ENCODE measurements around the gene SERINC5.

The SERINC5 gene

DNA sequence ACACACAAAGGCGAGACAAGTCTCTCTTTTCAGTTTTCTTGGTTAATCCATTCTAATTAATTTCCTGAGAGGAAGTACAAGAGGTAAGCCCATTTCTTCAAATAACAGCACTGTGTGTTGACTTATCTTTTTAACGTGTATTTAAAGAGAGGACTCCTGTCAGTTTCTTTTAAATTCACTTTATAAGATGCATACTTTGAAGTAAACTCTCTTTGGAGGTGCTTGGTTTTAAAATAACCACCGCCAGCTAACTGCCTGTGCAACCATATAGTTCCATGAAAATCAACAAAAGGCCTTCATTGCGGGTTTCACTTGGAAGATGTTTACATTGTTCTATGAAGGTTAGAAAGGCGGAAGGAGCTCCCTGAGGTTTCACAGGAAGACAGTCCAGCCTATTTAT is 13.1 kb upstream of the SERINC5 start:
- TF ChIP-seq, protein P1, sequence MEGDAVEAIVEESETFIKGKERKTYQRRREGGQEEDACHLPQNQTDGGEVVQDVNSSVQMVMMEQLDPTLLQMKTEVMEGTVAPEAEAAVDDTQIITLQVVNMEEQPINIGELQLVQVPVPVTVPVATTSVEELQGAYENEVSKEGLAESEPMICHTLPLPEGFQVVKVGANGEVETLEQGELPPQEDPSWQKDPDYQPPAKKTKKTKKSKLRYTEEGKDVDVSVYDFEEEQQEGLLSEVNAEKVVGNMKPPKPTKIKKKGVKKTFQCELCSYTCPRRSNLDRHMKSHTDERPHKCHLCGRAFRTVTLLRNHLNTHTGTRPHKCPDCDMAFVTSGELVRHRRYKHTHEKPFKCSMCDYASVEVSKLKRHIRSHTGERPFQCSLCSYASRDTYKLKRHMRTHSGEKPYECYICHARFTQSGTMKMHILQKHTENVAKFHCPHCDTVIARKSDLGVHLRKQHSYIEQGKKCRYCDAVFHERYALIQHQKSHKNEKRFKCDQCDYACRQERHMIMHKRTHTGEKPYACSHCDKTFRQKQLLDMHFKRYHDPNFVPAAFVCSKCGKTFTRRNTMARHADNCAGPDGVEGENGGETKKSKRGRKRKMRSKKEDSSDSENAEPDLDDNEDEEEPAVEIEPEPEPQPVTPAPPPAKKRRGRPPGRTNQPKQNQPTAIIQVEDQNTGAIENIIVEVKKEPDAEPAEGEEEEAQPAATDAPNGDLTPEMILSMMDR (IDR thresholded peaks at IDR 0.05; ENCODE audit: low read depth, low read length) = no peak
- TF ChIP-seq POLR2A (IDR thresholded peaks at IDR 0.05; ENCODE audit: extremely low read depth, insufficient read length) (no peak), MYC (IDR thresholded peaks at IDR 0.05; ENCODE audit: low read depth, low read length) (no peak)
- TF ChIP-seq, protein P2, sequence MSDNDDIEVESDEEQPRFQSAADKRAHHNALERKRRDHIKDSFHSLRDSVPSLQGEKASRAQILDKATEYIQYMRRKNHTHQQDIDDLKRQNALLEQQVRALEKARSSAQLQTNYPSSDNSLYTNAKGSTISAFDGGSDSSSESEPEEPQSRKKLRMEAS (IDR thresholded peaks at IDR 0.05; ENCODE audit: low read depth, low read length) = no peak
- DNase-seq (ENCODE audit: low read depth) = no peak
- no peak overlapping the region for H3K4me3 ChIP-seq (ENCODE audit: low read depth, low read length)

DNA sequence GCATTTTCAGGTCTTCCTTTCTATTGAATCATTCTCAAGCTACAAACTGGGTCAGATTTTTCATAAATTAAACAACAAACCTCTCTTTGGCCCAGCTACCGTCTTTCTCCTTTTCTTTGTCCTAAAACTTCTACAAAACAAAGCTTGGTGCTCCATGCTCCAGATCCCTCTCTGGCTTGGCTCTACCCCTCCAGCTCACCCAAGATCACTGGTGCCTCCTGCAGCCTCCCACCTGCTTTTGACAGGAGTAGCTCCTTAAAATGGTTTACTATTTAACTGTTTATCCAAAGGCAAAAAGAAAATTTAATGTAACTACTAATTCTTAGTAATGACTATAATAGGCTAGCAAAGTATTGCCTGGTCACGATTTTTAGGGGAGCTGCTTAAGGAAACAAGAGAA is 10.7 kb upstream of the SERINC5 start:
- no peak overlapping the region for H3K4me3 ChIP-seq (ENCODE audit: low read depth, low read length)
- TF ChIP-seq, protein P2 (IDR thresholded peaks at IDR 0.05; ENCODE audit: low read depth, low read length) = no peak
- TF ChIP-seq POLR2A (IDR thresholded peaks at IDR 0.05; ENCODE audit: extremely low read depth, insufficient read length) = no peak
- TF ChIP-seq, protein P1 (IDR thresholded peaks at IDR 0.05; ENCODE audit: low read depth, low read length) = no peak
- TF ChIP-seq MYC (IDR thresholded peaks at IDR 0.05; ENCODE audit: low read depth, low read length) = no peak
- DNase-seq (ENCODE audit: low read depth) = no peak

DNA sequence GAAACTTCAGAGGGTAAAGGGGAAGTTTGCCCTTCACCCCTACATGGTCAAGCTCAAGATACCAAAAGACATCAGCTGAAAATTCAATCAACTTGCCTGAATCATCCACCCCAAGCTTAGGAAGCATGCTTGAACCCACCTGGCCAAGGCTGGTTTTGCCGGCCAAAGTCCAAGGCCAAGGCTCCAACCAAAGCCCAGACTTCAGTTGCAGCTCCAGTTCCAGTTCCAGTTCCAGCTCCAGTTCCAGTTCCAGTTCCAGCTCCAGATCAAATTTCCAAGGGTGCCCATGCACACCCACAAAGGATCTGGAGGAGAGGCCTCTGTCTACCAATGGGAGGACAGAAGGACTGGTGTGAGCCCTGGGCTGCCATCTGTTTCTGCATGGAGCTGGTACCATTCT is 4.6 kb upstream of the SERINC5 start:
- TF ChIP-seq, protein P1 (IDR thresholded peaks at IDR 0.05; ENCODE audit: low read depth, low read length) = no peak
- TF ChIP-seq, protein P2 (IDR thresholded peaks at IDR 0.05; ENCODE audit: low read depth, low read length) = no peak
- no peak for TF ChIP-seq POLR2A (IDR thresholded peaks at IDR 0.05; ENCODE audit: extremely low read depth, insufficient read length)
- no peak for TF ChIP-seq MYC (IDR thresholded peaks at IDR 0.05; ENCODE audit: low read depth, low read length)
- DNase-seq (ENCODE audit: low read depth) = no peak
- no peak overlapping the region for H3K4me3 ChIP-seq (ENCODE audit: low read depth, low read length)

DNA sequence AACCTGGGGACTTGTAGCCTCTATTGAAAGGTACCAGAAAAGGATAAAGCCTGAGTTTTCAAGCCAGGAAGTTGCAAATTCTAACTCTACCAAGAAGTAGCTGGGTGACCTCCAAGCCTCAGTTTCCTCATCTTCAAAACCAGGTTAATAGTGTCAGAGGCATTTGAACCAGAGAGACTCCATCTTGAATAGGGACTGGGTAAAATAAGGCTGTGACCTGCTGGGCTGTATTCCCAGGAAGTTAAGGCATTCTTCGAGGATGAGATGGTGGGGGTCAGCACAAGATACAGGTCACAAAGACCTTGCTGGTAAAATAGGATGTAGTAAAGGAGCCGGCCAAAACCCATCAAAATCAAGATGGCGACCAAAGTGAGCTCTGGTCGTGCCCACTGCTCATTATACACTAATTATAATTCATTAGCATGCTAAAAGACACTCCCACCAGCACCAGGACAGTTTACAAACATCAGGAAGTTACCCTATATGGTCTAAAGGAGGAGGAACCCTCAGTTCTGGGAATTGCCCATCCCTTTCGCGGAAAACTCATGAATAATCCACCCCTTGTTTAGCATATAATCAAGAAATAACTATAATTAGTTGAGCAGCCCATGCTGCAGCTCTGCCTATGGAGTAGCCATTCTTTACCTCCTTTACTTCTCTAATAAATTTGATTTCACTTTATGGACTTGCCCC is 3.8 kb upstream of the SERINC5 start:
- DNase-seq (ENCODE audit: low read depth) = no peak
- TF ChIP-seq, protein P1 (IDR thresholded peaks at IDR 0.05; ENCODE audit: low read depth, low read length) = no peak
- TF ChIP-seq MYC (IDR thresholded peaks at IDR 0.05; ENCODE audit: low read depth, low read length) (no peak), POLR2A (IDR thresholded peaks at IDR 0.05; ENCODE audit: extremely low read depth, insufficient read length) (no peak)
- TF ChIP-seq, protein P2 (IDR thresholded peaks at IDR 0.05; ENCODE audit: low read depth, low read length) = no peak
- no peak overlapping the region for H3K4me3 ChIP-seq (ENCODE audit: low read depth, low read length)

DNA sequence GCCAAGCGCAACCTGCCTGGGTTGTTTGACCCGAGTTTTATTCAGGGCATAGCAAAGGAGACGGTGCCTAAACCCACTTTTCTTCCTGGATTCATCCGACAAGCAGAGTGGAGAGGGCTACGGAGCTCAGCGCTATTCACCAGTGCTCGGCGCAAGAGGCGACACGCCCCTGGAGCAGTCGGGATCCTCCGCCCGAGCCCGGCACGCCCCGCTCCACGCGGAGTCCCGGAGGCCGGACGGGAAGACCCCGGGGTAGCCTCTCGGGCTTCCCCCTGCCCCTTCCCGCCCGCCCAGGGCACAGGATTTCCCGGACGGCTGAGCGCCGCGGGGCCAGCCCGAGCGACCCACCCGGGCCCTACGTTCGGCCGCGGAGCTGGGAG is 427 bp downstream of the SERINC5 start:
- no peak for TF ChIP-seq POLR2A (IDR thresholded peaks at IDR 0.05; ENCODE audit: extremely low read depth, insufficient read length)
- TF ChIP-seq, protein P2 (IDR thresholded peaks at IDR 0.05; ENCODE audit: low read depth, low read length) = no peak
- TF ChIP-seq, protein P1 (IDR thresholded peaks at IDR 0.05; ENCODE audit: low read depth, low read length) = no peak
- DNase-seq (ENCODE audit: low read depth) = peak; percentile 68

More for the DNA sequence above, 427 bp downstream of the SERINC5 start:
- peak overlapping the region; percentile 74 for H3K4me3 ChIP-seq (ENCODE audit: low read depth, low read length)

Data from NB4 (cell line).